ENCODE measurements around the gene EIF3L.
A peak's percentile ranks its signal among the peaks of the same experiment; 100 is the strongest.

The EIF3L gene

DNA sequence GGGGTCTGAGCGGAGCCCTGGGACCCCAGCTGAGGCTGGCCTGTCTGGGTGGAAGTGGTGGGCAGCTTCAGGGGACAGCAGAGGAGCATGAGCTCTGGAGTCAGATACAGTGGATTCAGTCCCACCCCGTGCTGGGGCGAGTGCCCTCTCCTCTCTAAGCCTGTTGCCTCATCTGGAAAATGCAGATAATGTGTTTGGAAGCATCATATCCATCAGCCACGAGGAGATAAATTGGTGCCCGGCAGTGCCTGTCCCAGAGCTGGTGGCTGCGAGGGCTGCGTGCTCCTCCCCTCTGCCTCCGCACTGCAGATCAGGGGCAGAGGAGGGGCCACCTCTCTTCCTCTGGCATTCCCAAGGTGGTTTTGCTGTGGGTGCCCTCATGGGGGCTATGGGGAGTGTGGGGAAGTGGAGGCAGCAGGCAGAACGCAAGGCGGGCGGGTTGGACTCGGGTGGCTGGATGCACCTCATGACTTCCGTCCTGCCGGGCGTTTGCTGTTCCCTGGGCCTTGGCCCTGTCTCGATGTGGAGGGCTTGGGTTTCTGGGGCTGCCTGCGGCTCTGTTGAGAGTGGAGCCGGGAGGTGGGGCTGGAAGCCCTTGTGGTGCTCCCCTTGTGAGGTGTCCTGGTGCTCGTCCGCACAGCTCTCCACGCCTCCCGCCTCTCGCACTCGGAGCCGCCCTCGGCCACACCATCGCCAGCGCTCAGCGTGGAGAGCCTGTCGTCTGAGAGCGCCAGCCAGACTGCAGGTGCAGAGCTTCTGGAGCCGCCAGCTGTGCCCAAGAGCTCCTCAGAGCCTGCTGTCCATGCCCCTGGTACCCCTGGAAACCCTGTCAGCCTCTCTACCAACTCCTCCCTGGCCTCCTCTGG lies 77.8 kb downstream of the EIF3L start:
- DNase-seq (ENCODE audit: low read depth, low spot score) = no peak

DNA sequence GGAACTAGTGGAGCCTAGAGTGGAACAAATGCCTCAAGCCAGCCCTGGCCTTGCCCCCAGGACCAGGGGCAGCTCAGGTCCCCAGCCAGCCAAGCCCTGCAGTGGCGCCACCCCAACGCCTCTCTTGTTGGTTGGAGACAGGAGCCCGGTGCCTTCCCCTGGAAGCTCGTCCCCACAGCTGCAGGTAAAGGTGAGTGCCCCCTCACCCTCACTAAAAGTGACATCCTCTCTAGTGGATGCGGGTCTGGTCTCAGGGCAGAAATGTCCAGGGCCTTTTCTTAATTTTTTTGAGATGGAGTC lies 78.4 kb downstream of the EIF3L start:
- DNase-seq (ENCODE audit: low read depth, low spot score) = no peak

DNA sequence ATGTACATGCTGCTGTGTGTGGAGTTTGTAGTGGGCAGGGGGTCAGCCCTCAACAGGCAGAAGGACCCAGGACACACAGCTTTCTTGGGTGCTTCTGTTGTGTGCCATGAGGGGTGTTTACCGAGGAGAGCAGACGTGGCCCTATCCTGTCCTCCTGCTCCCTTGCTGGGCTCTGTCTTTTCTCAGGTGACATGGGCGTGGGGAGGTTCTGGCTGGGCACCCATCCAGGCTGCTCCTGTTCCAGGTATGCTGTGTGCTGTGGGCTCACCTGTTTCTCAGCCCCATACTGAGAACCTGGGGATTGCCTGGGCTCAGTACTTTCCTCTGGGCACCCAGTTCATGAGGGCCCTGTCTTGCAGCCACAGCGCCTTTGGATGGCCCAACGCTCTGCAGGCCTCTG lies 80.2 kb downstream of the EIF3L start:
- no peak for DNase-seq (ENCODE audit: low read depth, low spot score)

DNA sequence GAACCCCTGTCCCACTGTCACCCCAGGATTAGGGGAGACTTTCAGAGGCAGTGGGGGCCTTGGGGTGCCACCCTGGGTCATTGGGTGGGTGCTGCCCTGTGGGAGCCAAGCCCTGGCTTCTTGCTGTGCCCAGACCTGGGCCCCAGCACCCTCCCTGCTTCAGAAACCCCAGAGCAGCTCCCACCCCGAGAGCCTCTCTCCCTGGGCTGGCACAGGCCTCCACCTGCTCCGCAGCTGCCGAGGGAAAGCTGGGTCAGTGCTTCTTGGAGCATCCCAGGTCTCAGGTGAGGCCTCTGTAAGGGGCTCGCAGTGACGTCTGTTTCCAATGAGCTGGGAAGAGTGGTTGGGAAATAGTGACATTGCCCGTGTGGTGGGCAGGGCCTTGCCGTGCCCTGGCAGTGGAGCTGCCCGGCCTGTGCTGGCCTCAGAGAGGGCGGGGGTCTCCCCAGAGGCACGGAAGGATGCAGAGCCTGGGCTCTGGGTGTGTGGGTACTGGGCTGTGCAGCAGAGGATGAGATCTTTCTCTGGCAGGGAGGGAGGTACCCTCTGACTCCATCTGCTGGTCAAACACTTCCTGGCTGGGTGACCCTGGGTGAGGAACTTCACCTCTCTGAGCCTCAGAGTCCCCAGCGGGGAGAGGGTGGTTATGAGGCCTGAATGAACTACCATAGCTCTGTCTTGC lies 81.2 kb downstream of the EIF3L start:
- no peak for DNase-seq (ENCODE audit: low read depth, low spot score)

DNA sequence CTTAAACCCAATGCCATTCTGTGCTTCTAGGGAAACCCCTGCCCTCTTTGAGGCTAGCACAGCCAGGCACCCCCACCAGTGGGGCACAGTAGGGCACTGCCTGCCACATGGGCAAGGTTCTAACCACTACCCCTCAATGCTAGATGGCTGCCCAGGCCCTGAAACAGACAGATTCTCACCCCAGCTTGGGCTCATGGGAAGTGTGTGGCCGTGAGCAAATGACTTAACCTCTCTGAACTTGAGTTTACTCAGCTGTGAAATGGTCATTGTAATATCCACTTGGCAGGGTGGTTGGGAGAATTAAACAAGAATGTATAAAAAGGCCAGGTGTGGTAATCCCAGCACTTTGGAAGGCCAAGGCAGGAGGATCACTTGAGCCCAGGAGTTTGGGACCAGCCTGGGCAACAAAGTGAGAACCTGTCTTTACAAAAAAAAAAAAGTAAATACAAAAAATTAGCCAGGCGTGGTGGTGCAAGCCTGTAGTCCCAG lies 81.8 kb downstream of the EIF3L start:
- DNase-seq (ENCODE audit: low read depth, low spot score) = no peak

DNA sequence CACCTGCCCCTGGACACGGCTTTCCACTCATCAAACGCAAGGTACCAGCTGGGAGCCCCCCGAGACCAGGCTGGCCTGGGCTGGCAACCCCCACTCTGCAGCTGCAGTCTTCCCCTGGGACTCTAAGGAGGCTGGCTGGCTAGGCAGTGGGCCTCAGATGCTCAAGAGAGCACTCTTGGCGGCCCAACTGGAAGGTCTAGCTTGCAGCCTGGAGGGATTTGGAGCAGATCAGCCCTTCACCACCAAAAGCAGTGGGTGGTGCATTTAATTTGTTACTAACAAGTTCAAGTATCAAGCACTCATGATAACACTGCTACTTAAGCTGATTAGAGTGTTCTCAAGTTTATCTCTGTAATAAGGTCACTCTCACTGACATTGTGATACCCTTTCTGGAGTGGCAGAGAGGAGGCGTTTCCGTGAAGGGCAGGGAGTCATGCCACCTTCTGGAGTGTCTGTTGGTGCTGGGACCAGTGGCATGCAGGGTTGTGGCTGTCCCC lies 82.7 kb downstream of the EIF3L start:
- no peak for DNase-seq (ENCODE audit: low read depth, low spot score)

DNA sequence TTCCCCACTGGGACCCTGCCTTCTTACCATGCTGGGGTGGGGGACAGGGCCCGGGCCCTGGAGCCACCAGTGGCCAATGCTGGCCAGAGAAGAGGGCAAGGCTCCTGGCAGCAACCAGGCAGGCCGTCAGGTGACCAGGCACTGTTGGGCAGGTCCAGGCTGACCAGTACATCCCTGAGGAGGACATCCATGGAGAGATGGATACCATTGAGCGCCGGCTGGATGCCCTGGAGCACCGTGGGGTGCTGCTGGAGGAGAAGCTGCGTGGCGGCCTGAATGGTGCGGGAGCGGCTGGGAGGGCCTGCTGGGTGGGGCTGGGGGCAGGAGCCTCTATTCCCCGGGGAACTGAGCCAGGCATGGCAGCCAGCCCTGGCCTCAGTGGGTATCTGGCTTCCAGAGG lies 83.2 kb downstream of the EIF3L start:
- DNase-seq (ENCODE audit: low read depth, low spot score) = no peak

DNA sequence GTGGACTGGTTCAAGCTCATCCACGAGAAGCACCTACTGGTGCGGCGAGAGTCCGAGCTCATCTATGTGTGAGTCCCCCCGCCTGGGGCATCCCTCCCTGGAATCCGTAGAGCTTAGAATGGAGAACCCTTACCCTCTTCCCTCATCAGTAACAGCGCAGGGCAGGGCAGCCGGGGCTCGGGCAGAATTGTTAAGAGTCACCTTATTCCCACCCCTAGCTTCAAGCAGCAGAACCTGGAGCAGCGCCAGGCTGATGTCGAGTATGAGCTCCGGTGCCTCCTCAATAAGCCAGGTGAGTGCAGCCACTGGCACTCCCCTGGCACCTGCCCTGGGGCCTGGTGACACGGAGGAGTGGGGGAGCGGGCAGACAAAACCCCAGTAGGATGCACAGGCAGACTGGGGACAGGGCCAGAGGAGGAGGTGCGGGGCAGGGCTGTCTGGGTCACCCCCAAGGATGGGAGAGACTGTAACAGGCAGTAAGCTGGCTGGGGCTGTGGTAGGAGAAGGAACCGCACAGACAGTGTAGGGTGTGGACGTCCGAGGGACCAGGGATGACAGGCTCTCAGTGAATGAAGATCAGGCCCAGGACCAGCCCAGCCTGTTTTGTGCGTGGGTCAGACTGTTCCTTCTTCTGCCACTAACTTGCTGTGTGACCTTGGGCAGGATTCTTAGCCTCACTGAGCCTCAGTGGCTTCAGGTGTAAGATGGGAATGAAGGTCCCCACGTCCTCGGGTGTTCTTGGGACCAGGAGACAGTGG lies 83.8 kb downstream of the EIF3L start:
- no peak for DNase-seq (ENCODE audit: low read depth, low spot score)

DNA sequence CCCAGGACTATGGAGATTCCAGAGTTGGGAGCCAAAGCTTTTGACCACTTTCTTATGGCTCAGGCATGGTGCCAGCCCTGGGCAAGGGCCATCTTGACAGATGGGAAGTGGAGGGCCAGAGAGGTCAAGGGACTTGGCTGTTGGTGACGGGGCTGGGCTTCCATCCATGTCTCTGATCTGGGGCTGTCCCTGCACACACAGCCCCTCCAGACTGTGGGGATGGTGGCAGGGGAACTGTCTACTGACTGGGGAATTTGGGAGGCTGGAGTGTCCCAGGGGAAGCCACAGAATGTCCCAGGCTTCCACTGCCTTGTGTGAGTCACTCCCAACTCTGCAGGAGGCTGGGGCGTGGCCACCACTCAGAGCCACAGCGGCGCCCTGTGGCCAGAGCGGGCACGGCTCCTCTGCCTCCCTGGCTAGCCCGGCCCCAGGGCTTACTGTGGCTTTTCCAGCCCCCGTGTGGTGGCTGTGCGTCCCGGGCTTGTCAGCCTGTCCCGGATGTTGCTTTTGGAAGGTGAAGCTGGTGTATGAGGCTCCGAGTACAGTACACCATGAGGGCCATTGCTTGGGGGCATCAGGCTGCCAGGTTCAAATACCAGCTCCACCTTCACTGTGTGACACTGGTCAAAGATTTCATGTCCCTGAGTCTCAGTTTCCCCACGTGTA lies 84.6 kb downstream of the EIF3L start:
- DNase-seq (ENCODE audit: low read depth, low spot score) = peak; percentile 60
